Fibroblast of pulmonary artery (primary cell): ENCODE data around the gene UBTD2.
A peak's percentile ranks its signal among the peaks of the same experiment; 100 is the strongest.
"Not testable (repeated sequence)": the region's sequence is repeated elsewhere in the genome, so short reads cannot be mapped to it uniquely, and the experiment has no call there.

Source experiments
- DNase-seq: peaks from one replicate; pipeline ENCODE4 v3.0.0-alpha.2; 2010; ENCODE audit warnings: low read depth
- H3K4me3 ChIP-seq: replicated peaks from 2 replicates; pipeline ENCODE4 v1.5.1; 2011; ENCODE audit warnings: low read depth, mild to moderate bottlenecking, control low read depth, low read length, moderate library complexity
- CTCF ChIP-seq: IDR thresholded peaks from 2 replicates; pipeline ENCODE4 v1.5.1; 2011; ENCODE audit warnings: mild to moderate bottlenecking, control low read depth, low read length, inconsistent platforms; ENCODE audit errors: missing control alignments

Gene UBTD2

GRCh38 chr5:172199446-172199845 lies 84.1 kb downstream of the UBTD2 start:
- no peak for TF ChIP-seq CTCF
- no peak overlapping the region for H3K4me3 ChIP-seq
- DNase-seq: no peak

GRCh38 chr5:172197775-172198174 lies 85.8 kb downstream of the UBTD2 start:
- not testable (repeated sequence) for DNase-seq, H3K4me3 ChIP-seq

GRCh38 chr5:172194985-172195774 lies 88.4 kb downstream of the UBTD2 start:
- no peak overlapping the region for H3K4me3 ChIP-seq
- TF ChIP-seq CTCF: no peak
- no peak for DNase-seq

- no peak for TF ChIP-seq CTCF
- H3K4me3 ChIP-seq: no peak within 1 kb of the TSS
- DNase-seq: no peak
Observed at GRCh38 chr5:172193872-172194271, 89.7 kb downstream of the UBTD2 start, which contains the start of gene EFCAB9. Gene EFCAB9 (plus strand): TSS chr5:172194172. CDS start chr5:172194173, 1 bp downstream.

GRCh38 chr5:172189693-172190296 lies 93.8 kb downstream of the UBTD2 start:
- no peak overlapping the region for H3K4me3 ChIP-seq
- no peak for DNase-seq
- TF ChIP-seq CTCF: no peak

- no peak for TF ChIP-seq CTCF
- H3K4me3 ChIP-seq: peak overlapping the region; percentile 95
- DNase-seq: no peak
Observed at GRCh38 chr5:172188893-172189692, 94.5 kb downstream of the UBTD2 start.

GRCh38 chr5:172188033-172188892 lies 95.3 kb downstream of the UBTD2 start, which contains the start of gene STK10:
Gene STK10 (minus strand): TSS chr5:172188224. CDS start chr5:172188042, 182 bp downstream.
- peak; percentile 93 for DNase-seq
- H3K4me3 ChIP-seq: peak within 1 kb of the TSS; percentile 95
- TF ChIP-seq CTCF: peak; percentile 68
